ENCODE measurements around the gene BNC2.

- TF ChIP-seq CTCF (IDR thresholded peaks at IDR 0.05), result no peak
- no peak for TF ChIP-seq POLR2A (IDR thresholded peaks at IDR 0.05)
Observed at GRCh38 chr9:16563446-16563845, 307.0 kb downstream of the BNC2 start.

Data from Peyer's patch (tissue), 4 donors.